Measurements from ENCODE around the gene WWOX.

Gene WWOX

GRCh38 chr16:79062821-79063220 is 963.4 kb downstream of the WWOX start:
- no peak for DNase-seq (ENCODE audit: low read depth, low spot score)

DNA sequence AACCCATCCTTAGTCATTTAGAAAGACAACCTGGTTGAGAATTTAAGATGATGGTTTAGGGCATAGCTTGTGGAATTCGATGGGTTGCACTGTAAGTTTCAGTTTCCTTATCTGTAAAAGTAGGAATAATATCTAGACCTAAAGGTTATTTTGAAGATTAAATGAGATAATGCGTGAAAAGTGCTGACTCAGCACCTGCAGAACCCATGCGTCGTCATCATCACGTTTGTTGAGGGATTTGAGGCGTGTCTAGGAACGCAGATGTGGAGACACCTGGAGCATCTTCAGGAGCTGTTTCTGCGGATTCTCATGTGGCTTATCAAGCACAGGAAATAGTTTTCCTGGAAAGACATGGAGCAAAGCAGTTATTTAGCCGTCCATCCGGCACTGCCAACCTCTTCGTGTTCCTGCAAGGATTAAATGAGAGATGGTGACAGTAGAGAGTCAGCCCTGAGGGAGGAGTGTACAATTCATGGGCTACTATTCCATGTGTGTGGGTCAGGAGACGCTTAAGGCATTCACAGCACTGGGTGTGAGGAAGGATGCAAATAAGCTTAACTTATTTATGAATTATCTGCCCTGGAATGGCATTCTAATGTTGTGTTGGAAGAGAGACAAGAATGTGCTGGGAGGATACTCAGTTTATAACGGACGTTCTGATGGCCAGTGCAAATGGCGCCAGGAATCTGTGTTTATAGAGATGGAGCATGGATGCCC is 965.0 kb downstream of the WWOX start:
- no peak for DNase-seq (ENCODE audit: low read depth, low spot score)

- no peak for DNase-seq (ENCODE audit: low read depth, low spot score)
Measured at GRCh38 chr16:79066561-79066960, 967.1 kb downstream of the WWOX start.

GRCh38 chr16:79067600-79067999 is 968.1 kb downstream of the WWOX start:
- no peak for DNase-seq (ENCODE audit: low read depth, low spot score)

DNA sequence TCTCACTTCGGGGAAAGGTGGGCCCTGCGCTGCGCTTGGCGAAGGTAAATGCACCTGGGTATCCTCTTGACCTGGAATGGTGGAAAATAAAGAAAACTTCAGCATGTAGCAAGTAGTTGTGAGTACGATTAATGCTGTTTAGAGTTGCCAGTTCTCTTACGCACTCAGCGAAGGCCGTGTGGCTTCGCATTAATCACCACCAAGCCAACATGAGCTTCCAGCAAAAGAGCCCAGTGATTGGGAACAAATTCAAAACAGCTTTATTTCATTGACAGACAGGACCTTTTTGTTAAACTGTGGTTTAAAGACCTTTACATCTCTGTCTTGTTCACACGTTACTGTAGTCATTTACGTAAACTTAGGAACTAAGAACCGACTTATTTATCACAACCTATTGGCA is 969.7 kb downstream of the WWOX start:
- DNase-seq (ENCODE audit: low read depth, low spot score) = no peak

GRCh38 chr16:79069633-79070032 is 970.2 kb downstream of the WWOX start:
- no peak for DNase-seq (ENCODE audit: low read depth, low spot score)

DNA sequence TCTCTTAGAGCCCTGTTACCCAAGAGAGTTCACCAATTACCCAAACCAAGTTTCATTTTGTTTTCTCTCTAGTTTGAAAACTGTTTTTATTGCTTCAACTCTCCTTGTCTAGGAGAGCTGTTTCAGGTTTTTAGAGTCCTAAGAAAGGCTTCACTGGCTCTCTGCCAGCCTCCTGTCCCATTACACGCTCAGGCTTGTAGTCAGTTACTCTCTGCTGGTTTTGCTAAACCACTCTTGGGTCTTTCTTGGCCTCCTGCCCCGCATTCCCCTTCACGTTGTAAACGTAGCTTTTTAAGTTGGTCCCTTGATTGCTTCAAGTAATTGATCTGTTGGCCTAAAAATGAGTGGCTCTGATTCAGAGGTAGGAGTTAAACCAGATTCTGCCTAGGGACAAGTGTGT is 972.0 kb downstream of the WWOX start:
- no peak for DNase-seq (ENCODE audit: low read depth, low spot score)

DNA sequence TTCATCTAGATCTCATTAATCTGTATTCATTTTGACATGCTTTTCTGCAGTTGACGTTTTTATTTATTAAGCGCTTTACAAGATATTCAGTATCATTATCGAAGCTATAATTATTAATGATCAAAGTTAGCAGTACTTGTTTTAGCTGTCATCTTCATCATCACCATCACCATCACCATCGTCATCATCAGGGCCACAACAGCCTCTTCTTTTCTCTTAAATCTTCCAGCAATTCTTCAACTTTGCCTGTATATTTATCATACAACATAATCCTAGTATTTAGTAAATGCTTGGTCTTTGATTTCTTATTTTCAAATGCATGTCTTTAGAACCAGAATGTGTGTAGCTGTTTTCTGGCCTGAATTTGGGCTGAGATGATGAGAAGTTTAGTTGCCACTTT is 973.1 kb downstream of the WWOX start:
- no peak for DNase-seq (ENCODE audit: low read depth, low spot score)

DNA sequence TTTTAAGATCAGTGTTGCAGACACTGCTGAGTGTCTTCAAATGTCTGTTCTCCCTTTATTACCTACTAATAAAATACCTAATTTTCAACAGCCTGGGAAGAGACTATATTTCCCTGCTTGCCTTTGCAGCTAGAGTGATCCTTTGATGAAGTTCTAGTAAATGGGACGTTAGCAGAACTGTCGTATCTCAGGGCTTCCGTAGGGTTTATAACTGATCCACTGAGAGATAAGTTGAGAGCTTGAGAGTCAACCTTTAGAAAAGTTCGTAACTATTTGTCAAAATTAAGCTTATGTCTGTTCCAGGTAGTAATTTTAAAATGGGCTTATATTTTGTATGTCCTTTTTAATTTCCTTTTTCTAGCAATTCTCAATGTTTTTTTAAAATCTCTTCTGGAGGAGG is 974.1 kb downstream of the WWOX start:
- DNase-seq (ENCODE audit: low read depth, low spot score) = no peak

- DNase-seq (ENCODE audit: low read depth, low spot score) = no peak
Measured at GRCh38 chr16:79074541-79074940, 975.1 kb downstream of the WWOX start.

DNA sequence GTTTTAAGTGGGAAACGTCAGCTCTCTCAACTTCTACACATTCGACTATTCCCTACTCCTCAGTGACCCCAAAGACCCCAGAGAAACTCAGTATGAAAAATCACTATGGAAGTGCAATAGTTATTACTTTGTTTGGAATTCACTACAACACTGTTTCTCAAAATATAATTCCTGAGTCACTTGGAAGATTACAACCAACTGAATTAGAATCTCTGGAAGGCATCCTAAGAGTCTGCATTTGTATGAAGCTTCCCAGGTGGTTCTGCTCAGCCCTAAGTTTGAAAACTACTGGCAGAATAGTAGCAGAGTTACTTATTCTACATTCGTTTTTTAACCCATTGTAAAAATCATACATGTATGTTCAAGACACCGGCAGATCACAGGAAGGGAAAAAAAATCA is 975.5 kb downstream of the WWOX start:
- no peak for DNase-seq (ENCODE audit: low read depth, low spot score)

DNA sequence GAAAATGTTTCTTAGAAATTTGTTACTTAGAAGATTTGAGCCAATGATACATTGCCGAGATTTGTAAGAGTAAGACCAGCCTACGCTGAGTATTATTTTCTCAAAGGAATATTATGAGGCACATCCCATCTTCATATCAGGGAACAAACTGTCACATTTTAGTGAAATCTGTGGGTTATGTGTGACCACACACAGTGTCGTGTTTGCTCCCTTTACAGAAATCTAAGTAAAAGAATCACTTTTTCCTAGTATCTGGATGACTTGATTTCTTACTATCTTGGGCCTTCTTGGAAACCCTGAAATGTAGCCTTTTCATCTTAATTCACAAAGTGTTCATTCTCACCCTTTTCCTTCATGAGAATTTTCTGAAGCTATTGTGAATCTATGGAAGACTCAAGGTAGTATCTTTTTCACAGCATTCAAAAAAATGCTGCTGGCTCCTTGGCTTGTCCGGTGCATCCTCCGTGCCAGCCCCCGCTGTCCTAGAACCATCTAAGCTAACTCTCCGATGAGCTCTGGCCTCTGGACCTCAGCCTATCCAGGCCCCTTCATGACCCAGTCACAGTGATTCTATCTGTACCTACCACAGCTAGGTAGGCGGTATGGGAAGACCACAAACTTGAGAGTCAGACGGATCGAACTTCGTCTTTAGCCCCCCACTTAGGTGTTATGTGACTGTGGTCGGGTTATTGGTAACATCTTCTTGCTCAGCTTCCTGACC is 976.8 kb downstream of the WWOX start:
- DNase-seq (ENCODE audit: low read depth, low spot score) = no peak

DNA sequence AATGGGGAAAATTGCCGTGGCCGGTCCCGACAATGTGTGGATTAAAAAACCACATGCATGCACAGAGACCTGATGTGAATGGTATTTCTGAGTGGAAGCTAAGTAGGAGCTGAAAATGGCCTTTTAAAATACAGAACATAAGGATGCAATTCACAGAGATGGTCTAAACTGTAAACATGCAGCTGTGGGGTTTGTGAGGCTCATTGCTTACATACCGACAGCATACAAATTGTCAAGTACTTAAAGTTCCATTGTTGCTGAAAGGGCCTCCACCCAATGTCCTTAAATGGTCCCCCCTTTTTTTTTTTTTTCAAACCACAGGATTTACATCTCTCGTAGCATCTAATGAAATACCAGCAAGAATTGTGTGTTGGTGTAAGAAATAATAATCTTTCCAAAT is 977.9 kb downstream of the WWOX start:
- no peak for DNase-seq (ENCODE audit: low read depth, low spot score)

- DNase-seq (ENCODE audit: low read depth, low spot score) = no peak
Measured at GRCh38 chr16:79079656-79080420, 980.4 kb downstream of the WWOX start.

GRCh38 chr16:79081297-79082066 is 982.0 kb downstream of the WWOX start:
- no peak for DNase-seq (ENCODE audit: low read depth, low spot score)

DNA sequence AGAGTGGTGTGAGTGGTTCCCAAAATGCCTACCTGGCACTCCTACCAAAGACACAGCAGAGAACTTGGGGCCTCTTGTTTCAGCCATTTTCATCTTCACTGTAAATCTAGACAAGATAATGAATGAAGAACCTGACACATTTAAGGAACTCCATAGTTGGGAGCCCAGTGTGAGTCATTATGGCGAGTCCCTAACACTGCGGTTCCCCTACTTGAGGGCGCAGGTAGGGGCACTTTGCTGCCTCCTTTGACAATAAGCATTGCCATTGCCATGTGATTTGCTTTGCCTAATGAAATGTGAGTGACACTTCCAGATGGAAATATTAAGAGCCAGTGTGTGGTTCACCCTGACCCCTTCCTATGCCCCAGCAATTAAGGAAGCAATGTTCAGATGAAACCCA is 983.5 kb downstream of the WWOX start:
- DNase-seq (ENCODE audit: low read depth, low spot score) = no peak

GRCh38 chr16:79083508-79084299 is 984.2 kb downstream of the WWOX start:
- no peak for DNase-seq (ENCODE audit: low read depth, low spot score)

GRCh38 chr16:79088971-79089370 is 989.5 kb downstream of the WWOX start:
- no peak for DNase-seq (ENCODE audit: low read depth, low spot score)

- no peak for DNase-seq (ENCODE audit: low read depth, low spot score)
Measured at GRCh38 chr16:79089735-79090284, 990.4 kb downstream of the WWOX start.

DNA sequence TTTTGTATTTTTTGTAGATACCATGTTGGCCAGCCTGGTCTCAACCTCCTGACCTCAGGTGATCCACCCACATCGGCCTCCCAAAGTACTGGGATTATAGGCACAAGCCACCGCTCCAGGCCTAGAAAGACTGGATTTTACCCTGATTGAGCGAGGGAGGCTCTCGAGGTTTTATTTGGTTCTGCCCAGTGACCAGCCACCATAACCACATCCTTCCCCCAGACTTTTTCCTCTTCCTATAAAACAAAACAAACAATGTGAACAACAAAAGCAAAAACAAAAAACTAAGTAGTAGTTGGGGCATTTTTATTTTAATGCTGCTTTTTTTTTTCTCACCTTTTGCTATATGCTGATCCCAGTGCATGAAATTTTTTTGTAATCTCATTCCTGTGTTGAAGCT is 991.5 kb downstream of the WWOX start:
- no peak for DNase-seq (ENCODE audit: low read depth, low spot score)

DNA sequence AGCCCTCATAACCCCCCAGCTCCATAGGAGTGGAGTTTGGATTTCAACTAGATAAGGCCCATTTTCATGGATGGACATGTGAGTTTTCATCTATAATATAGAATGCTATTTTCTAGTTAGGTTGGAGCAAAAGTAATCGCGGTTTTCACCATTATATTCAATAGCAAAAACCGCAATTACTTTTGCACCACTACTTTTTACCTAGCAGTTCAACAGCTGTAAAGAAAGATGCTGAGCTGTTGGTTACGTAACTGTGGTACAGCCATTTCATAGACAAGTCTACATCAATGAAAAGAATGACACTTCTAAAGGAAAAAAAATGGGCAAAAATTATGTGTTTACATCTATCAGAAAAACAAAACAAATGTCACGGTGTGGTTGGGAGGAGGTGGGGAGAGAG is 993.4 kb downstream of the WWOX start:
- DNase-seq (ENCODE audit: low read depth, low spot score) = no peak

All from ELF-1 (cell line).